ENCODE results near the gene WASF3. TPM values are rescaled to one million over a fixed set of nuclear protein-coding genes. Genes with fewer than 3 reads are reported as not detected.

The WASF3 gene
- total RNA-seq, 1 experiment from 2014 or later = 3.4 TPM

DNA sequence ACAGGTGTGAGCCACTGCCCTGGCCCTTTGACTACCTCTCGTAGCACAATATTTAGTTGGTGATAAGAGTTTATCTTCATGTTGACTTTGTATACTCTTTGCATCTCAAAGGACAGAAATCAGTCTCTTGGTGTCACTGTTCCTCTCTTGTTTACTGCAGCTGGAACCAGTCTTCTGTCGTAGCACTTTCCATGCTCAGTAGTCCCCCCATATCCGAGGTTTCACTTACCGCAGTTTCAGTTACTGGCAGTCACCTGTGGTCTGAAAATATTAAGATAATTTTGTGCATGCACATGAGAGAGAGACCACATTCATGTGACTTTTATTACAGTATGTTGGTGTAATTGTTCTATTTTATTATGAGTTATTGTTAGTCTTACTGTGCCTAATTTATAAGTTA lies 49.1 kb downstream of the WASF3 start:
- Histone ChIP-seq H3K4me1 (ENCODE audit: control insufficient read depth in 1 of 2, insufficient read depth in 2 of 2, low read length in 2 of 2) (no peaks in the 10 kb centered on the region), H4K20me1 (ENCODE audit: insufficient read depth) (no peaks in the 10 kb centered on the region), H3K9ac (ENCODE audit: low read length) (no peak overlapping the region), H3K4me3 (replicated peaks in 1 of 2; ENCODE audit: low read depth in 1 of 2, low read length in 2 of 2) (no peak overlapping the region), H3K36me3 (ENCODE audit: control insufficient read depth in 1 of 2, insufficient read depth in 2 of 2, low read length in 2 of 2) (no peaks in the 10 kb centered on the region), H3K9me2 (ENCODE audit: insufficient read depth) (no peaks in the 10 kb centered on the region), H2AFZ (ENCODE audit: low read depth, low read length, poor library complexity, severe bottlenecking) (no peak overlapping the region), H3K27me3 (ENCODE audit: insufficient read depth, low read length) (peaks cover 24% of the 10 kb centered on the region), H3K27ac (ENCODE audit: low read depth, low read length) (no peak overlapping the region), H3K9me3 (ENCODE audit: control insufficient read depth in 1 of 2, insufficient read depth in 1 of 2, low read depth in 1 of 2, low read length in 2 of 2) (no peaks in the 10 kb centered on the region), H3K79me2 (ENCODE audit: insufficient read depth, low read length) (no peaks in the 10 kb centered on the region), H3K4me2 (ENCODE audit: low read length) (no peak overlapping the region)
- BruUV-seq (replicated peaks) = no TSS peak
- ChIA-PET CTCF (interaction anchor here (0.6 to 2.2 kb wide), 8 partner anchors 8 to 421 kb away, joined by 3 to 26 read pairs (median 4); no protein-coding TSS in a partner anchor), POLR2A (no interaction called here), RAD21 (ENCODE audit: low non-redundant PET in 1 of 2, low total read pairs in 2 of 2, uncharacterized antibody in 2 of 2, unreplicated experiment in 2 of 2) (no interaction called here)
- ATAC-seq (no peak), DNase-seq (ENCODE audit: low read depth, low spot score) (no peak)
- intact Hi-C loops (cut with micrococcal nuclease) = loop anchor here (5.0 kb wide), 1 partner anchor 424 kb away; no protein-coding TSS in a partner anchor
- TF ChIP-seq, protein P1, sequence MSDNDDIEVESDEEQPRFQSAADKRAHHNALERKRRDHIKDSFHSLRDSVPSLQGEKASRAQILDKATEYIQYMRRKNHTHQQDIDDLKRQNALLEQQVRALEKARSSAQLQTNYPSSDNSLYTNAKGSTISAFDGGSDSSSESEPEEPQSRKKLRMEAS (IDR thresholded peaks at IDR 0.05) = no peak
- TF ChIP-seq ZFX (IDR thresholded peaks at IDR 0.05) (no peak), TCF7L2 (IDR thresholded peaks at IDR 0.05; ENCODE audit: borderline replicate concordance, extremely low read depth, insufficient read depth, insufficient read length) (no peak), POLR2A (IDR thresholded peaks at IDR 0.05; ENCODE audit: borderline replicate concordance, extremely low read depth, insufficient read depth, insufficient read length) (no peak), RAD21 (IDR thresholded peaks at IDR 0.05; ENCODE audit: low read depth) (no peak), EZH2phosphoT487 (IDR thresholded peaks at IDR 0.05; ENCODE audit: borderline replicate concordance) (no peak), EZH2 (IDR thresholded peaks at IDR 0.05) (no peak), ZNF274 (IDR thresholded peaks at IDR 0.05; ENCODE audit: low read depth, low read length) (no peak), POLR2AphosphoS5 (IDR thresholded peaks at IDR 0.05; ENCODE audit: low read depth, low read length) (no peak), FOSL1 (IDR thresholded peaks at IDR 0.05; ENCODE audit: low read depth) (no peak)
- TF ChIP-seq, protein P2, sequence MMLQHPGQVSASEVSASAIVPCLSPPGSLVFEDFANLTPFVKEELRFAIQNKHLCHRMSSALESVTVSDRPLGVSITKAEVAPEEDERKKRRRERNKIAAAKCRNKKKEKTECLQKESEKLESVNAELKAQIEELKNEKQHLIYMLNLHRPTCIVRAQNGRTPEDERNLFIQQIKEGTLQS (IDR thresholded peaks at IDR 0.05) = no peak
- TF ChIP-seq, protein P3, sequence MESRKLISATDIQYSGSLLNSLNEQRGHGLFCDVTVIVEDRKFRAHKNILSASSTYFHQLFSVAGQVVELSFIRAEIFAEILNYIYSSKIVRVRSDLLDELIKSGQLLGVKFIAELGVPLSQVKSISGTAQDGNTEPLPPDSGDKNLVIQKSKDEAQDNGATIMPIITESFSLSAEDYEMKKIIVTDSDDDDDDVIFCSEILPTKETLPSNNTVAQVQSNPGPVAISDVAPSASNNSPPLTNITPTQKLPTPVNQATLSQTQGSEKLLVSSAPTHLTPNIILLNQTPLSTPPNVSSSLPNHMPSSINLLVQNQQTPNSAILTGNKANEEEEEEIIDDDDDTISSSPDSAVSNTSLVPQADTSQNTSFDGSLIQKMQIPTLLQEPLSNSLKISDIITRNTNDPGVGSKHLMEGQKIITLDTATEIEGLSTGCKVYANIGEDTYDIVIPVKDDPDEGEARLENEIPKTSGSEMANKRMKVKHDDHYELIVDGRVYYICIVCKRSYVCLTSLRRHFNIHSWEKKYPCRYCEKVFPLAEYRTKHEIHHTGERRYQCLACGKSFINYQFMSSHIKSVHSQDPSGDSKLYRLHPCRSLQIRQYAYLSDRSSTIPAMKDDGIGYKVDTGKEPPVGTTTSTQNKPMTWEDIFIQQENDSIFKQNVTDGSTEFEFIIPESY (IDR thresholded peaks at IDR 0.05; ENCODE audit: extremely low read depth, insufficient replicate concordance, low read length) = no peak
